ENCODE results near the gene NCKIPSD.

Gene NCKIPSD

DNA sequence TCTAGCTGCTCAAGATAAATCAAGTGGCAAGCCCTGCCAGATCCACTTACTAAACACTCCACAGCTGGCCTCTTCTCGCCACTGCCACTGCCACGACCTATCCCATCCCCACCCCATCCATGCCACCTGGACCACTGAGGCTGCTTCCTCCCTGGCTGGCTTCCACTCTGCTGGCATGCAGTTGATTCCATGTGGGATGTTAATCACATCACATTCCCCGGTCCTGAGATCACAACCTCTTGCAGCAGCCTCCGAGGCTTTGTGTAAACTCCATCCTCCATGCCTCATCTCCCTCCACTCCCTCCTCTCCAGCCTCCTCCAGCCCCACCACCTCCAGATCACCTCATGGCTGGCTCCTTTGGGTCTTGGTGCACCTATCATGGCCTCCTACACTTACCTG lies 7.7 kb downstream of the NCKIPSD start:
- DNase-seq, result no peak

DNA sequence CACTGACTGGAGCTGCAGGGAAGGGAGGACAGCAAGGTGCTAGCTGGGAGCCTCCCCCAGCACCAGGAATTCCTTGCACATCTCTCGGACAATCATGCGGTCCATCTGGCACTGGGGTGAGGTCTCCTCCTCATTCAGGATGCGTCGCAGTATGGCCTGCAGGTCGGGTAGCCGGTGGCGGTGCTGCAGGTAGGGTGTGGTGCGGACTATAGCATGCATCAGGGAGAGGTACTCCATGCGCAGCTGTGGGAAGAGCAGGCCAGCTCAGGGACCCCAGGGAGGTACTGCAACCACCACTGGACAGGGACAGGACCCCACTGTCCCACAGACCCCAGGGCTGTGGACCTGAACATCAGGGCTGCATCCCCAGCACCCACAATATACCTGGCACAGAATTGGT lies 11.2 kb downstream of the NCKIPSD start:
- DNase-seq, result no peak

- DNase-seq, result no peak
Measured at GRCh38 chr3:48672522-48672921, 13.2 kb downstream of the NCKIPSD start.

- no peak for DNase-seq
Measured at GRCh38 chr3:48664929-48665328, 20.8 kb downstream of the NCKIPSD start.

DNA sequence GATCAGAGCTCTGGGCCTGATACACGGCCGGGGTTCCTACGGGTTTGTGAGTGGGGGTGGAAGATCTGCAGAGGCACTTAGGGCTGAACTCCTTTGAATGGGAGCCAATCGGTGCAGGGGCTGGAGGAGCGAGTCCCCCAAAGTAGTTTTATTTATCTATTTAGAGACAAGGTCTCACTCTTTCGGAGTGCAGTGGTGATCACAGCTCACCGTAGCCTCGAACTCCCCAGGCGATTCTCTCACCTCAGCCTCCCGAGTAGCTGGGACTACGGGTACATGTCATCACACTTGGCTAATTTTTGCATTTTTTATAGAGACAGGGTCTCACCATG lies 21.4 kb downstream of the NCKIPSD start:
- DNase-seq, result no peak

- DNase-seq, result peak; percentile 97
Measured at GRCh38 chr3:48663489-48664312, 22.0 kb downstream of the NCKIPSD start.

GRCh38 chr3:48662753-48663488 lies 22.8 kb downstream of the NCKIPSD start, which contains the start of gene CELSR3:
TSS of gene CELSR3 (minus strand) at chr3:48662886. CDS start at chr3:48662634, 252 bp downstream.
- DNase-seq, result peak; percentile 65

- no peak for DNase-seq
Measured at GRCh38 chr3:48662145-48662752, 23.5 kb downstream of the NCKIPSD start.

GRCh38 chr3:48661501-48662144 lies 24.1 kb downstream of the NCKIPSD start:
- DNase-seq, result peak; percentile 20

DNA sequence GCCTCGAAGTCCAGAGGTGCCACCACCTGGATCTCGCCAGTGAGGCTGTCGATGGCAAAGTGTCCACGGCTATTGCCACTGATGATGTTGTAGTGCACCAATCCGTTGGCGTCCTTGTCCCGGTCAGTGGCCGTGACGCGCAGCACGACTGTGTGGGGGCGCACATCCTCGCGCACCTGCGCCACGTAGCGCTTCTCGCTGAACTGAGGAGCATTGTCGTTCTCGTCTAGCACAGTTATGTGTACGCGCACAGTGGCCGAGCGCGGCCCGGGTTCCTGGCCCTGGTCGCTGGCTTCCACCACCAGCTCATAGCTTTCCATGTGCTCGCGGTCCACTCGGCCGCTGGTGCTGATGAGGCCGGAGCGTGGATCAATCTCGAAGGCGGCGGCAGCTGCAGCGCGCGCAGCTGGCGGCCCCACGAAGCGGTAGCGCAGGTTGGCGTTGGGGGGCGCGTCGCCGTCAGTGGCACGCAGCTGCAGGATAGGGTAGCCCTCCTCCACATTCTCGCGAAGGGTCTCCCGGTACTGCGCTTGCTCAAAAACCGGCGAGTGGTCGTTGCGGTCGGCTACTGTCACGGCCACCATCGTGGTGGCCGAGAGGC lies 24.8 kb downstream of the NCKIPSD start:
- DNase-seq, result no peak

- DNase-seq, result no peak
Measured at GRCh38 chr3:48656841-48657281, 28.9 kb downstream of the NCKIPSD start.

- peak; percentile 21 for DNase-seq
Measured at GRCh38 chr3:48656061-48656840, 29.5 kb downstream of the NCKIPSD start.

GRCh38 chr3:48655606-48656005 lies 30.1 kb downstream of the NCKIPSD start:
- no peak for DNase-seq

GRCh38 chr3:48655063-48655462 lies 30.7 kb downstream of the NCKIPSD start:
- no peak for DNase-seq

DNA sequence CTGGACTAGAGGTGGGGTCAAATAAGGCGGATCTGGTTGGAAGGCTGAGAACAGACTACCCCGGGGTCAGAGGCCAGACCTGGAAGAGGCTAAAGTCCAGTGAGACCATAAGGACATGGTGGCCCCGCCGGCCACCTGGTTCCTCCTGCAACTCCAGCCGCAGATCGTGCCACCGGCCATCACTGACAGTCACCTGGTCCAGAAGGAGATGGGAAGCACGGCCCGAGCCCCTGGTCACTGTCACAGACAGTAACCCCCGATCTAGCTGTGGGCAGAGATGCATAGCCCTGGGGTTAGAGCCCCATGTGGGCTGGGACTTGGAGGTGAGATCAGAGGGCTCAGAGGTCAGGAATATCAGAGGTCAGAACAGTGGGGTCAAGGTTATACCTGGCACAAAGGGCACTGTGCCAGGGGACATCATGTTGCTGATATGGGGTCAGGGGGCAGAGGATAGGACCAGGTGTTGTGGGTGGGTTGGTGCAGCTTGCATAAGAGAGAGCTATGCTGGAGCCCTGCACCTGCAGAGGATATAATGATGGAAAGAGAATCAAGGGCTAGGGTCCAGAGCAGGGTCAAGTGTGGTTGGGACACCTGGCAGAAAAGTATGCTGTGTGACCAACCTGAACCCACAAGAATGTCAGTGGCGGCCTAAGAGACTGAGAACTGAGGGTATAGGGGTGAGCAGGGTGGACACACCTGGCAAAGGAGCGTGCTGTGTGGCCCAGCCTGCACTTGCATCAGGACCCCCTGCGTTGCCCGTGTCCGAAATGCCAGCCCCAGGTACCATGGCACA lies 32.6 kb downstream of the NCKIPSD start:
- DNase-seq, result no peak

DNA sequence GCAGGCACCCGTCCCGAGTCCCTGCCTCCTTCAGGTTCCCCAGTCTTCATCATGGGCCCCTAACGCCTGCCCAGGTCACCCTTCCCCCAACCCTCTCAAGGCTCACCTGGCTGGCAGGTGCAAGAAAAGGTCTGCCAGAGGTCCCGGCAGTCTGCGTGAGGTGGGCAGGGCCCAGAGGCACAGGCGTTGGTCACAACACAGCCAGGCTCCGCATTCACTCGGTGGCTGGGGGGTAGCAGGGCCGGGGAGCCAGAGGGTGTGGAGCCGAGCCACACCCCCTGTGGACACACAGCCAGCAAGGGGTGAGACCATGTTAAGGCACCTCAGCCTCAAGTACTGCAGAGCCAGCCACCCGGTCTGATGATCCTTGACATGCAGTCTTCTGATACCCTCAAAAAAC lies 33.9 kb downstream of the NCKIPSD start:
- DNase-seq, result no peak

DNA sequence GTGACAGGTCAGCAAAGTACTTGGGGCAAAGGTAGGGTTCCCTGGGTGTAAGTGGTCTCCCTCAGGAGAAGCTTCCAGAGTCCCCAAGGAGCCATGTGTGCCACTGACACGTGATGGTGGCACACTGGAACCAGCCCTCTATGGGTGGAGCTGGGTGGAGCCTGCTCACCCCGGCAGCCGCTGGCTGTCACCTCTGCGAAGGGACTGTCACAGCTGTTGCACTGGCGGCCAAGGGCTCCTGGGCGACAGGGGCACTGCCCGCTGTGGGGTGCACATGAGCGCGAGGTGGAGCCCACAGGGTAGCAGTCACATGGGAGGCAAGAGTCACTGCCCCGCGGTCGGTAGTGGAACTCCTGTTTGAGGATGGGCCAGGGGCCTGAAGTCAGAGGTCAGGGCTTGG lies 35.0 kb downstream of the NCKIPSD start:
- no peak for DNase-seq

DNA sequence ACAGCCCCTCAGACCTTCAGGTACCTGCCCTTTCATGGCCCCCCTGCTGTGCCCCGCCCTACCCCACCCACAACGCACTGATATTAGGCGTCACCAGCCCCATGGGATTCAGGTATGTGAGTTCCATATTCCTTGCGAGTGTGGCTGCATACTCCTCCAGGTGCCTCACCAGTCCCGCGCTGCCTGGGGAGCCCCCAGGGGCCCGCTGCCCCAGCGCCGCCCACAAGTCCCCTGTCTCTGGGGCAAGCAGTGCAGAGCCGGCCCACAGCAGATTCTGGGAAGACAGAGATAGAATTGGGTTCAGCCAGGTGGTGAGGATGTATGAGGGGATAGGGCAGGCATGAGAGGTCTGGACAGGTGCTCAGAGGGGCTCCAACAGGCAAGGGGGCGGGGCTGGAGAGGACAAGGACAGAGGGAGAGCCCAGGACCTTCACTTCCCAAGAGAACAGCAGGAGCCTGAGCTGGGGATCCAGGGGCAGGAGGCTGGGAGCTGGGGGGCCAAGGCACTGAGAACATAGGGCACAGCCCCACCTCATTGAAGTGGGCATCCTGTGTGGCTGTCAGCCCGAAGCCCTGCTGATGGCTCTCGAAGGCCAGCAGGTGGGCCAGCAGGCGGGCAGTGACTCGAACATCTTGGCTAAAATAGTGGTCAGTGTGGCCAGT lies 37.4 kb downstream of the NCKIPSD start:
- DNase-seq, result no peak

GRCh38 chr3:48647714-48648113 lies 38.0 kb downstream of the NCKIPSD start:
- DNase-seq, result no peak

DNA sequence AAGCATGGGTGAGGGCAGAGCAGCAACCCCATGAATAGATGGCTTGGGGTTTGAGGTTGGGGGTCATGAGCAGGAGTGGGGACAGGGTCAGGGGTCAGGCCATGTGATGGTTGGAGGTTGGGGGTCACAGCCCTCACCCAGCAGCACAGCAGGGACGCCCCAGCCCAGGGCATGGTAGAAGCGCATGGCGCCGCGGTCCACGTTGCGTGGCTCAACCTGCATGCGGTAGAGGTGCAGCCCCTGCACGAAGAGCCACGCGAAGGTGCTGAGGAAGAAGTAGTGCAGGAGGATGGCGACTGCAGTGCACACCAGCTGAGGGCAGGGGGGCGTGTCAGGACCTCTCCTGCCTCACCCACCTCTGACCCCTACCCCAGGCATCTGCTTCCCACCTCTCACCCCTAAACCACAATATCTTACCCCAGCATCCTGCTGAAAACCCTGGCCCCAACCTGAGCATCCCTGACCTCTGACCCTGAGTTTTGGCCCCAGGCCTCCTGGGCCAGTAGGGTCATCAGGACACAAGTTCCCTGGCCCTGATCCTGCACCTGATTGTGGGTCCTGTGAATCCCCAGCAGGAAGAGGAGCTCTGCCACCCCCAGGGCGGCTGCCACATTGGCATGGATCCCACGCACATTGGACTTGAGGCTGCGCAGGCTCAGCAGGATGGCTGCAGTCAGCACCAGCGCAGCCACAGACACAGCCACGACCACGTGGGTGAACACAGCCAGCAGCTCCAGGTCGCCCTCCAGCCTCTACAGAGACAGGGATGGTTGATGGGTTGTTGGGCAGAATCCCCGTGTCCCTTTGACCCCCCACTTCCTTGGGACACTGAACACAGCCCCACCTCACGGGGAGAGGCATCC lies 40.6 kb downstream of the NCKIPSD start:
- no peak for DNase-seq

Measured in MV-4-11 (cell line).